Loucy (cell line): ENCODE measurements around the gene ARMH4.

ENCODE experiments used
- H2AFZ ChIP-seq: fragments of 200-600 bp; sonication (generic); 2 replicates; pipeline ENCODE4 v1.6.0; 2016; ENCODE audit warnings: antibody characterized with exemption, mild to moderate bottlenecking, low read length, moderate library complexity
- H3F3A ChIP-seq: fragments of 200-600 bp; 2 replicates; pipeline ENCODE4 v1.6.0; 2016; ENCODE audit warnings: antibody characterized with exemption, low read depth, mild to moderate bottlenecking
- H3K27me3 ChIP-seq: fragments of 200-600 bp; sonication (generic); 2 replicates; pipeline ENCODE4 v1.6.1; 2014; ENCODE audit warnings: low read length, mild to moderate bottlenecking; ENCODE audit not compliant: insufficient read depth, poor library complexity, severe bottlenecking
- H3K36me3 ChIP-seq: fragments of 200-600 bp; sonication (generic); 2 replicates; pipeline ENCODE4 v1.6.1; 2016; ENCODE audit warnings: low read length; ENCODE audit not compliant: insufficient read depth
- H3K4me1 ChIP-seq: fragments of 200-600 bp; sonication (generic); 2 replicates; pipeline ENCODE4 v1.5.1; 2014; ENCODE audit warnings: low read length, mild to moderate bottlenecking; ENCODE audit not compliant: insufficient read depth, poor library complexity, severe bottlenecking
- H3K4me2 ChIP-seq: fragments of 200-600 bp; sonication (generic); 2 replicates; pipeline ENCODE4 v1.6.0; 2014; ENCODE audit warnings: antibody characterized with exemption, low read length, low read depth, mild to moderate bottlenecking; ENCODE audit not compliant: poor library complexity, severe bottlenecking
- H3K4me3 ChIP-seq: fragments of 200-600 bp; sonication (generic); 2 replicates; pipeline ENCODE4 v1.5.1; 2014; ENCODE audit warnings: low read length, mild to moderate bottlenecking, mixed read lengths; ENCODE audit not compliant: poor library complexity, severe bottlenecking
- H3K79me2 ChIP-seq: fragments of 200-600 bp; sonication (generic); 2 replicates; pipeline ENCODE4 v1.6.1; 2014; ENCODE audit warnings: low read length; ENCODE audit not compliant: insufficient read depth
- H3K9ac ChIP-seq: fragments of 200-600 bp; sonication (generic); 2 replicates; pipeline ENCODE4 v1.6.0; 2014; ENCODE audit warnings: mild to moderate bottlenecking, low read depth, low read length, moderate library complexity; ENCODE audit not compliant: poor library complexity, severe bottlenecking
- H3K9me2 ChIP-seq: fragments of 200-600 bp; sonication (generic); replicated peaks from 2 replicates; pipeline ENCODE4 v1.6.1; 2016; ENCODE audit warnings: low read depth, low read length, mixed read lengths
- H3K9me3 ChIP-seq: fragments of 200-600 bp; sonication (generic); 2 replicates; pipeline ENCODE4 v1.6.1; 2014; ENCODE audit warnings: mild to moderate bottlenecking, antibody characterized with exemption, low read length, low read depth; ENCODE audit not compliant: insufficient read depth
- H4K20me1 ChIP-seq: fragments of 200-600 bp; sonication (generic); 2 replicates; pipeline ENCODE4 v1.6.0; 2014; ENCODE audit warnings: antibody characterized with exemption, low read length, mild to moderate bottlenecking; ENCODE audit not compliant: insufficient read depth, poor library complexity, severe bottlenecking
- EZH2phosphoT487 ChIP-seq: fragments of 200-600 bp; IDR thresholded peaks from 2 replicates; pipeline ENCODE4 v1.6.1; 2018; ENCODE audit warnings: antibody characterized with exemption, mild to moderate bottlenecking, moderate library complexity, borderline replicate concordance
- TF ChIP-seq, protein P1 (sequence below): fragments of 200-600 bp; sonication (generic); conservative IDR thresholded peaks from 2 replicates; pipeline ENCODE4 v1.5.1; 2014; ENCODE audit warnings: mild to moderate bottlenecking, antibody characterized with exemption, low read length

Gene ARMH4

GRCh38 chr14:57970594-57970993 is 181.4 kb downstream of the ARMH4 start:
- Histone ChIP-seq H4K20me1 (no peaks in the 10 kb centered on the region), H3K4me2 (no peak overlapping the region), H3K36me3 (no peaks in the 10 kb centered on the region), H3K27me3 (no peaks in the 10 kb centered on the region), H2AFZ (no peak overlapping the region), H3K9ac (no peak overlapping the region), H3K4me3 (no peak overlapping the region), H3K79me2 (no peaks in the 10 kb centered on the region), H3K4me1 (no peaks in the 10 kb centered on the region), H3K9me2 (no peaks in the 10 kb centered on the region), H3F3A (no peaks in the 10 kb centered on the region), H3K9me3 (no peaks in the 10 kb centered on the region)
- no peak for TF ChIP-seq EZH2phosphoT487
- TF ChIP-seq, protein P1, sequence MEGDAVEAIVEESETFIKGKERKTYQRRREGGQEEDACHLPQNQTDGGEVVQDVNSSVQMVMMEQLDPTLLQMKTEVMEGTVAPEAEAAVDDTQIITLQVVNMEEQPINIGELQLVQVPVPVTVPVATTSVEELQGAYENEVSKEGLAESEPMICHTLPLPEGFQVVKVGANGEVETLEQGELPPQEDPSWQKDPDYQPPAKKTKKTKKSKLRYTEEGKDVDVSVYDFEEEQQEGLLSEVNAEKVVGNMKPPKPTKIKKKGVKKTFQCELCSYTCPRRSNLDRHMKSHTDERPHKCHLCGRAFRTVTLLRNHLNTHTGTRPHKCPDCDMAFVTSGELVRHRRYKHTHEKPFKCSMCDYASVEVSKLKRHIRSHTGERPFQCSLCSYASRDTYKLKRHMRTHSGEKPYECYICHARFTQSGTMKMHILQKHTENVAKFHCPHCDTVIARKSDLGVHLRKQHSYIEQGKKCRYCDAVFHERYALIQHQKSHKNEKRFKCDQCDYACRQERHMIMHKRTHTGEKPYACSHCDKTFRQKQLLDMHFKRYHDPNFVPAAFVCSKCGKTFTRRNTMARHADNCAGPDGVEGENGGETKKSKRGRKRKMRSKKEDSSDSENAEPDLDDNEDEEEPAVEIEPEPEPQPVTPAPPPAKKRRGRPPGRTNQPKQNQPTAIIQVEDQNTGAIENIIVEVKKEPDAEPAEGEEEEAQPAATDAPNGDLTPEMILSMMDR = no peak

- H3K4me1 ChIP-seq = no peaks in the 10 kb centered on the region
- TF ChIP-seq, protein P1 = no peak
- TF ChIP-seq EZH2phosphoT487 = no peak
Observed at GRCh38 chr14:57970175-57970574, 181.8 kb downstream of the ARMH4 start.

DNA sequence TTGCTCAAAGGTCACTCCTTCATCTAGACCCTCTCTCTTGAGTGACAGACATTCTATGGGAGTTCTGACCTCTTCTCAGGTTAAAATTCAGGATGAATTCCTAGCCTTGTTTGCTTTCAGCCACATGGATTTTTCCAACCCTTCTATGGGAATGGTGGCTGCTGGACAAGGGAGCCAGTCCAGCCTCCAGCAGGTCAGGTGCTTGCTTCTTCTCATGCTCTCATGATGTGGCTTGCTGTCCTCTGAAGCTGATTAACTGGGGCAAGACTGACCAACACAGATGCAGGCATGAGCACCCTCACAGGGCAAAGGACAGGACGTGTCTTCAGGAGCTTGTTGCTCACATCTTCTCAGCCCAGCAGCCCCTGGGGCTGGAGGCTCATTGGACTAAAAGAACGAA is 188.9 kb downstream of the ARMH4 start:
- TF ChIP-seq, protein P1 = no peak
- TF ChIP-seq EZH2phosphoT487 = no peak
- Histone ChIP-seq H3K9me2 (no peaks in the 10 kb centered on the region), H3K4me3 (no peak overlapping the region), H3K4me1 (no peaks in the 10 kb centered on the region), H3K79me2 (no peaks in the 10 kb centered on the region), H3K9me3 (no peaks in the 10 kb centered on the region), H3K27me3 (no peaks in the 10 kb centered on the region), H3K9ac (no peak overlapping the region), H3K36me3 (no peaks in the 10 kb centered on the region), H4K20me1 (no peaks in the 10 kb centered on the region), H2AFZ (no peak overlapping the region), H3F3A (no peaks in the 10 kb centered on the region), H3K4me2 (no peak overlapping the region)

More at GRCh38 chr14:57970175-57970574, 181.8 kb downstream of the ARMH4 start:
- Histone ChIP-seq H3F3A (no peaks in the 10 kb centered on the region), H3K9me2 (no peaks in the 10 kb centered on the region), H4K20me1 (no peaks in the 10 kb centered on the region), H3K4me3 (no peak overlapping the region), H3K4me2 (no peak overlapping the region), H3K79me2 (no peaks in the 10 kb centered on the region), H3K9ac (no peak overlapping the region), H3K27me3 (no peaks in the 10 kb centered on the region), H3K9me3 (no peaks in the 10 kb centered on the region), H3K36me3 (no peaks in the 10 kb centered on the region), H2AFZ (no peak overlapping the region)
